Adipocyte (in vitro differentiated cells): ENCODE results near the gene TXN2.
A peak's percentile ranks its signal among the peaks of the same experiment; 100 is the strongest.

Source experiments
- DNase-seq: peaks from one replicate; pipeline ENCODE4 v3.0.0-alpha.2; 2015; ENCODE audit warnings: low read depth
- H3K27me3 ChIP-seq: replicated peaks from 2 replicates; pipeline ENCODE4 v1.7.0; 2013; ENCODE audit warnings: mild to moderate bottlenecking, low read length, moderate library complexity; ENCODE audit not compliant: control insufficient read depth, insufficient read depth
- H3K36me3 ChIP-seq: 2 replicates; pipeline ENCODE4 v1.7.0; 2013; ENCODE audit warnings: low read length, mild to moderate bottlenecking, moderate library complexity; ENCODE audit not compliant: control insufficient read depth, insufficient read depth, severe bottlenecking
- H3K4me1 ChIP-seq: 2 replicates; pipeline ENCODE4 v1.7.0; 2013; ENCODE audit warnings: mild to moderate bottlenecking, low read length, moderate library complexity; ENCODE audit not compliant: control insufficient read depth, insufficient read depth
- H3K4me3 ChIP-seq: 2 replicates; pipeline ENCODE4 v1.7.0; 2013; ENCODE audit warnings: mild to moderate bottlenecking, low read length, moderate library complexity
- H3K9ac ChIP-seq: 2 replicates; pipeline ENCODE4 v1.7.0; 2013; ENCODE audit warnings: mild to moderate bottlenecking, low read length, moderate library complexity
- H3K9me3 ChIP-seq: 2 replicates; pipeline ENCODE4 v1.7.0; 2013; ENCODE audit warnings: mild to moderate bottlenecking, low read length, moderate library complexity; ENCODE audit not compliant: control insufficient read depth

Gene TXN2

GRCh38 chr22:36465232-36466021, 16.0 kb downstream of the TXN2 start:
- Histone ChIP-seq H3K4me1 (peaks cover 49% of the 10 kb centered on the region), H3K9ac (peak overlapping the region; percentile 14), H3K36me3 (no peaks in the 10 kb centered on the region), H3K9me3 (no peaks in the 10 kb centered on the region), H3K27me3 (no peaks in the 10 kb centered on the region), H3K4me3 (no peak overlapping the region)
- DNase-seq: peak; percentile 91

DNA sequence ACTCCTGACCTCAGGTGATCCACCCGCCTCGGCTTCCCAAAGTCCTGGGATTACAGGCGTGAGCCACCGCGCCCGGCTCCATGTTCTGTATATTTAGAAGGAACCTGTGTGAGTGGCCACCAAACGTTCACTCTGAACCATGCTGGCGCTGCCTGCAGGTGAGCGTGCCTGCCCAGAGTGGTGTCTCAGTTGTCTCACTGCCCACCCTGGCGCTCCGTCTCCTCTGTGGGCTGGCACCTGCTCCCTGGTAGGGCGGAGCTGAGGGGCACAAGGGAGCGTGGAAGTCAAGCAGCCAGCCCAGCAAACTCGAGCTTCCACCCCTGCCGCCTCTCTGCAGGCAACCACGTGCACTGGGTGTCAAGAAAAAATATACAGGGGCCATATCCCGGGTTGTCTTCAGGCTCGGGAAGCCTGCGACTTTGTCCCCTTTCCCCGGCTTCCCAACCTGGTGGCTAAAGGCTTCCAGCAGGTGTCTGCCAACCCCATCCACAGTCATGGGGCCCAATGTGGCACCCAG, 16.7 kb downstream of the TXN2 start:
- no peaks in the 10 kb centered on the region for H3K27me3 ChIP-seq
- peaks cover 45% of the 10 kb centered on the region for H3K4me1 ChIP-seq
- no peaks in the 10 kb centered on the region for H3K9me3 ChIP-seq
- H3K36me3 ChIP-seq: no peaks in the 10 kb centered on the region
- no peak for DNase-seq
- no peak overlapping the region for H3K9ac ChIP-seq
- no peak overlapping the region for H3K4me3 ChIP-seq

DNA sequence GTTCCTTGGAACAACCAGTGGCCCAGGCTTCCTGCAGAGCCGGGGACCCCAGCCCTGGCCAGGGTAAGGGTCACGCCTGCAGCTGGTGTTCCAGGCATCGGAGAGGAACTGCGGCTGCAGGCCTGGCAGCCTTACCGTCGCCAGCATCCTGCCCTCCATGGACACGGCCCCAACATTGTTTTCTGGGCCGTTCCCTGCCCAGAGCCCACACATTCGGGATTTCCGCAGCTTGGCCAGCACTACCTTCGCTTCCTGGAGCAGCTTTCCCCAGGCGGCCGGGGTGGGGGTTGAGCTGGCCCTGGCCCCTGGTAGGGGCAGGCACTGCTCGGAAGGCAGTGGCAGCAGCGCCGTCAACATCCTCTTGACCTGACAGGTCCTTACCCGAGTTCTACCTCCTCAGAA, 17.7 kb downstream of the TXN2 start:
- Histone ChIP-seq H3K36me3 (no peaks in the 10 kb centered on the region), H3K9ac (no peak overlapping the region), H3K4me3 (no peak overlapping the region), H3K27me3 (no peaks in the 10 kb centered on the region), H3K4me1 (peaks cover 43% of the 10 kb centered on the region), H3K9me3 (no peaks in the 10 kb centered on the region)
- no peak for DNase-seq

DNA sequence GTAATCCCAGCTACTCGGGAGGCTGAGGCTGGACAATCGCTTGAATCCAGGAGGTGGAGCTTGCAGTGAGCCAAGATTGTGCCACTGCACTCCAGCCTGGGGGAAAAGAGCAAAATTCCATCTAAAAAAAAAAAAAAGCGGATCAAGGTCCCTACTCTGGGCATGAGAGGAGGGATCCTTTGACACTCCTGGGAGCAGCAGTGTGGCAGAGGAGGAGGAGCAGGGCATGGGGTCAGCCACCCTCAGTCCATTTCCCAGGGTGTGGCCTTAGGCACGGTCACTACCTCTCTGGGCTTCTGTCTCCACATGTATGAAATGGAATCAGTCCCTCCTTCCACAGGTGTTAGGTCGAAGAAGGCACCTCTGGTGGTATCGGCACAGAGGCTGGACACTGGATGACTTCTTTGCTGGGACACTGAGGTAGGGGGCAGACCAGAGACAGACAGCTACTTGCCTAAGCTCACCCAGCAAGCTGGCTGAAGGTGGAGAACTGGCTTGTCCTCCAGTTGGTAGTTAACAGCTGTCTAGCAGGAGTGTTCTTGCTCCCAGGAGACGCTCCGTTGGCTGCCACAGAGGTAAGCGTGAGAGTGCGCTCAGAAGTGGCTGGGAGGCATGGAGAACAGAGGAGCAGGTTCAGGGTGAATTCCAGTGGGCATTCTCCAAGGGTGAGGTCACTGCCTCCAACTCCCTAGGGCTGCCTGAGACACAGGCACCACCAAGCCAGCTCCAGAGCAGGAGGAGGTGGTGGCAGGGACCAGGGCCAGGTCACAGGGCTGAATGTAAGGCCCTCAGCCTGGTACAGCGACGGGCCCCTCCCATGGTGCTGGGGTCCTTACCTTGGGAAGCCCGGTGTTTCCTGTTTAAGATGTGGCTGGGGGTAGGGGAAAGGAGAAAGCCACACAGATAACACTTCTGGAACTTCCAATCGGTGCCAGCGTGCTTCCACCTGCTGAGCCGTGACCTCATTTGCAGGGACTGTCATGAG, 19.5 kb downstream of the TXN2 start:
- Histone ChIP-seq H3K4me3 (no peak overlapping the region), H3K27me3 (no peaks in the 10 kb centered on the region), H3K36me3 (no peaks in the 10 kb centered on the region), H3K4me1 (peaks cover 38% of the 10 kb centered on the region), H3K9me3 (no peaks in the 10 kb centered on the region), H3K9ac (no peak overlapping the region)
- peak; percentile 74 for DNase-seq

GRCh38 chr22:36460202-36460601, 21.2 kb downstream of the TXN2 start:
- Histone ChIP-seq H3K4me1 (peaks cover 24% of the 10 kb centered on the region), H3K9me3 (no peaks in the 10 kb centered on the region), H3K27me3 (no peaks in the 10 kb centered on the region), H3K4me3 (no peak overlapping the region), H3K9ac (no peak overlapping the region), H3K36me3 (no peaks in the 10 kb centered on the region)
- no peak for DNase-seq

DNA sequence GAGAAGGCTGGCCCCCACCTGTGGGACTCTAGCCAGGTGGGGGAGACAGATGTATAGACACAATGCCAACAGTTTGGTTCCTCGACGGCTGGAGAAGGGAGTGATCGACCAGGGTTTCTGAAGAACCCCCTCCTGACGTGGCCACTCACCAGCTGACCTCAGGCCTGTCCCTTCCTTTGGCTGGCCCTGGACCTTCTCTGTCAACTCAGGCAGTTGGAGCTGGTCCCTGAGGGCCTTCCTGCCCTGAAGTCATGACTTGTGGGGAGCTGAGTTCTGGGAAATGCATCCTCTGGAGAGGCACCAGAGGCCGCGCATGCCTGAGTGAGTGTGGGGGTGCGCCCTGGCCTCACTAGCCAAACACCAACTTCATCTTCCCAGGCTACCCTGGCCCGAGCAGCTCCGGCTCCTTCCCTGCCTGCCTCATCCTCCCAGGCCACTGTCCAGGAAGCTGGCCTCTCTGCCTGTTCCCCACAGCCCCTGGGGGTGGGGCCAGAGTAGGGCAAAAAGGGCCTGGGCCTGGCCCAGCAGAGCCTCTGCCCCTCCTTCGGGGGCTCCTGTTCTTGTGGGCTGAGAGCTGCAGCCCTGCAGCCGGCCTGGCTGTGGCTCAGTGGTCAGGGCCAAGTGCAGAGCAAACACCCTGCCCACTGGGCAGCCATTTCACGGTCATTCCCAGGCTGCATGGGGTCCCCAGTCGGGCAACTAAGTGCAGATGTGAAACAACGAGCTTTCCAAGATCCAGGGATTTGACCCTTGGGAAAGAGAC, 23.6 kb downstream of the TXN2 start:
- Histone ChIP-seq H3K4me3 (no peak overlapping the region), H3K9ac (peak overlapping the region; percentile 27), H3K4me1 (peaks cover 20% of the 10 kb centered on the region), H3K27me3 (no peaks in the 10 kb centered on the region), H3K36me3 (no peaks in the 10 kb centered on the region), H3K9me3 (no peaks in the 10 kb centered on the region)
- DNase-seq: no peak

GRCh38 chr22:36456464-36456845, 25.0 kb downstream of the TXN2 start:
- Histone ChIP-seq H3K4me3 (no peak overlapping the region), H3K4me1 (peaks cover 16% of the 10 kb centered on the region), H3K9me3 (no peaks in the 10 kb centered on the region), H3K9ac (no peak overlapping the region), H3K36me3 (no peaks in the 10 kb centered on the region), H3K27me3 (no peaks in the 10 kb centered on the region)
- DNase-seq: no peak

DNA sequence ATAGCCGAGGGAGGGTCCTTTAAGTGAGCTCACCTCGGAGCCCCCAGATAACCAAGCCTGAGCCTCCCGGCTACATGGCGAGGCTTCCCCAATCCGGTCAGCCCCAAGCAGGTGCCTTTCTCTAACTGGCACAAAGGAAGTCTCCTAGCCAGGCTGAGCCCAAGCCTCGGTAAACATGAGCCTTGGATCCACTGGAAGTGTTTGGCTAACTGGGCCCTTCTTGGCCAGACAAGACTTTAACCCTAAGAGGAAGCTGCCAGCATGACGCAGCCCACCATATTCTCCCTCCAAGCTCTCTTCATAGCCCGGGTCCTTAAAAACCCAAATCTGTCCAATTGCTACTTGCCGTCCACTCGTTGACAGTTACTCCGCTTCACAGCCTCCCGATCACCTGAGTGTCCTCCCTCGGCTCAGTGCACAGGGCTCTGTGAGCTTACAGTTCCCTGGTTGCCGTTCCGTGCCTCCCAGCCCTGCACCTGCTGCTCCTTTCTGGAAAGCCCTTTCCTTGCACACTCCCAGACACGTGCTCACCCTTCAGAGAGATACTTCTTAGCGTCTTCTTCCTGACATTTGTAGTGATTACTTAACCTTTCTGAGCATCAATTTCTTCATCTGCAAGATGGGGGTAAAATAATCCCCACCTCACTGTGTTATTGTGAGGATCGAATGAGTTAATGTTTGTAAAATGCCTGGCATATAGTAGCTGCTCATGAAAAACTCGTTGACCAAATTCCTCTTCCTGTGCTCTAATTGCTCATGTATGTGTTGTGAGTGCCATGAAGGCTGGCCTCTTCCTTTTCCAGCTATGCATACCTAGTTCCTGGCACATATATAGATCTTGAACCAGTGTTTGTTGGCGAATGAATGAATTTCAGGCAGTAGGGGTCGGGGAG, 25.6 kb downstream of the TXN2 start:
- peak overlapping the region; percentile 69 for H3K4me3 ChIP-seq
- H3K36me3 ChIP-seq: no peaks in the 10 kb centered on the region
- H3K4me1 ChIP-seq: peaks cover 20% of the 10 kb centered on the region
- DNase-seq: no peak
- no peaks in the 10 kb centered on the region for H3K9me3 ChIP-seq
- no peaks in the 10 kb centered on the region for H3K27me3 ChIP-seq
- H3K9ac ChIP-seq: peak overlapping the region; percentile 54

- Histone ChIP-seq H3K9ac (peak overlapping the region; percentile 73), H3K4me3 (peak overlapping the region; percentile 69), H3K27me3 (no peaks in the 10 kb centered on the region), H3K36me3 (no peaks in the 10 kb centered on the region), H3K4me1 (peaks cover 20% of the 10 kb centered on the region), H3K9me3 (no peaks in the 10 kb centered on the region)
- peak; percentile 84 for DNase-seq
Measured at GRCh38 chr22:36454916-36455570, 26.4 kb downstream of the TXN2 start.
